Karpas-422 (cell line): ENCODE results near the gene RNASET2. TPM values are rescaled to one million over a fixed set of nuclear protein-coding genes. Genes with fewer than 3 reads are reported as not detected.
"Not testable (repeated sequence)": the region's sequence is repeated elsewhere in the genome, so short reads cannot be mapped to it uniquely, and the experiment has no call there.

Experiments
- DNase-seq: peaks from one replicate; pipeline ENCODE4 v3.0.0-alpha.2; 2015
- H2AFZ ChIP-seq: fragments of 200-600 bp; sonication (generic); 2 replicates; pipeline ENCODE4 v1.6.1; 2014; ENCODE audit warnings: antibody characterized with exemption, low read length, mixed read lengths
- H3K27ac ChIP-seq: fragments of 200-600 bp; sonication (generic); 2 replicates; pipeline ENCODE4 v1.5.1; 2014; ENCODE audit warnings: mild to moderate bottlenecking, low read length, moderate library complexity
- H3K27me3 ChIP-seq: fragments of 200-600 bp; sonication (generic); 2 replicates; pipeline ENCODE4 v1.6.1; 2014; ENCODE audit warnings: low read length, mixed read lengths
- H3K36me3 ChIP-seq: fragments of 200-600 bp; sonication (generic); 2 replicates; pipeline ENCODE4 v1.6.1; 2014; ENCODE audit warnings: low read length, mixed read lengths; ENCODE audit not compliant: insufficient read depth
- H3K4me1 ChIP-seq: fragments of 200-600 bp; sonication (generic); 2 replicates; pipeline ENCODE4 v1.6.1; 2014; ENCODE audit warnings: mild to moderate bottlenecking, low read length, mixed read lengths
- H3K4me2 ChIP-seq: fragments of 200-600 bp; sonication (generic); 2 replicates; pipeline ENCODE4 v1.6.1; 2014; ENCODE audit warnings: low read length, low read depth, mild to moderate bottlenecking; ENCODE audit not compliant: poor library complexity, severe bottlenecking
- H3K4me3 ChIP-seq: fragments of 200-600 bp; sonication (generic); 2 replicates; pipeline ENCODE4 v1.5.1; 2014; ENCODE audit warnings: mild to moderate bottlenecking, antibody characterized with exemption, low read length, mixed read lengths
- H3K79me2 ChIP-seq: fragments of 200-600 bp; sonication (generic); 2 replicates; pipeline ENCODE4 v1.6.1; 2014; ENCODE audit warnings: mild to moderate bottlenecking, low read length, mixed read lengths
- H3K9ac ChIP-seq: fragments of 200-600 bp; sonication (generic); 2 replicates; pipeline ENCODE4 v1.6.0; 2014; ENCODE audit warnings: low read length
- H3K9me2 ChIP-seq: fragments of 200-600 bp; sonication (generic), shearing (Covaris generic); replicated peaks from 2 replicates; pipeline ENCODE4 v1.6.0; 2014; ENCODE audit warnings: mild to moderate bottlenecking, low read length, moderate library complexity; ENCODE audit not compliant: insufficient read depth
- H3K9me3 ChIP-seq: fragments of 300-700, 200-600 bp; sonication (generic); 2 replicates; pipeline ENCODE4 v1.6.1; 2014; ENCODE audit warnings: low read length, mixed read lengths
- H4K20me1 ChIP-seq: fragments of 200-600 bp; sonication (generic); 2 replicates; pipeline ENCODE4 v1.6.1; 2014; ENCODE audit warnings: mild to moderate bottlenecking, antibody characterized with exemption, low read length, low read depth; ENCODE audit not compliant: insufficient read depth
- total RNA-seq: library from RNA; depleted of rRNA; stranded (reverse); fragments of >200 nt; shearing (Covaris generic); gene quantifications from 2 replicates; pipeline ENCODE4 v1.2.3, GENCODE V29; 2014; ENCODE audit warnings: low replicate concordance

Gene RNASET2
- total RNA-seq, 1 experiment from 2014 or later = 147 TPM

DNA sequence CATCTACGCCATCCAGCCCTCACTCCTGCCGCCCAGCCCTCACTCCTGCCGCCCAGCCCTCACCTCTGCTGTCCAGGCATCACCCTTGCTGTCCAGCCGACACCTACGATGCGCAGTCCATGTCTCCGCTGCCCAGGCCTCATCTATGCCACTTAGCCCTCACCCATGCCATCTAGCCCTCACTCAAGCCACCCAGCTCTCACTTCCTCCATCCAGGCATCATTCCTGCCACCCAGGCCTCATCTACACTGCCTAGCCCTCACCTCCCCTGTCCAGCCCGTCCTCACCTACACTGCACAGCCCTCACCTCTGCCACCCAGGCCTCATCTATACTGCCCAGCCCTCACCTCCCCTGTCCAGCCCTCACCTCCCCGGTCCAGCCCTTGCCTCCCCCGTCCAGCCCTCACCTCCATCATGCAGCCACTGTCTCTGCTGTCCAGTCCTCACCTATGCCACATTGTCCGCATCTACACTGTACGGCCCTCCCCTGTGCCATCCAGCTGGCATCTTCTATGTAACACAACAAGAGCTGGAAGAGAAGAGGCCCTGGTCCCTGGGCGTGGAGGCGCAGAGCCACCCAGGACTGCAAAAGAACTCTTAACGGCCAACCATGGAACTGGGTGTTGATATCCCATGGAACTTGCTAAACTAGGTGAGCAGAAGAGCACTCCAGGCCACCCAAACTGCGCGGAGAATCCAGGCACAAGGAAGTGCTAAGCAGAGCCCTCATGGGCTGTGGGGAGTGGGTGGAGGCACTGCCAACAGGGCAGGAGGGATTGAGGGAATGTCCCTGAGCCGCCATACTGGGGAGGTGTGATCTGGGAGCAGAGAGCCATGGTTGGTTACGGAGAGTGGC is 31.0 kb downstream of the RNASET2 start:
- no peaks in the 10 kb centered on the region for H3K27me3 ChIP-seq
- DNase-seq = no peak
- H3K27ac ChIP-seq = no peak overlapping the region
- H3K79me2 ChIP-seq = no peaks in the 10 kb centered on the region
- H3K4me1 ChIP-seq = no peaks in the 10 kb centered on the region
- no peak overlapping the region for H3K4me2 ChIP-seq
- H4K20me1 ChIP-seq = no peaks in the 10 kb centered on the region; the same call in 1 of the 2 replicates
- no peak overlapping the region for H2AFZ ChIP-seq
- no peaks in the 10 kb centered on the region for H3K9me2 ChIP-seq
- H3K4me3 ChIP-seq = no peak overlapping the region
- no peak overlapping the region for H3K9ac ChIP-seq
- H3K36me3 ChIP-seq = no peaks in the 10 kb centered on the region
- no peaks in the 10 kb centered on the region for H3K9me3 ChIP-seq

DNA sequence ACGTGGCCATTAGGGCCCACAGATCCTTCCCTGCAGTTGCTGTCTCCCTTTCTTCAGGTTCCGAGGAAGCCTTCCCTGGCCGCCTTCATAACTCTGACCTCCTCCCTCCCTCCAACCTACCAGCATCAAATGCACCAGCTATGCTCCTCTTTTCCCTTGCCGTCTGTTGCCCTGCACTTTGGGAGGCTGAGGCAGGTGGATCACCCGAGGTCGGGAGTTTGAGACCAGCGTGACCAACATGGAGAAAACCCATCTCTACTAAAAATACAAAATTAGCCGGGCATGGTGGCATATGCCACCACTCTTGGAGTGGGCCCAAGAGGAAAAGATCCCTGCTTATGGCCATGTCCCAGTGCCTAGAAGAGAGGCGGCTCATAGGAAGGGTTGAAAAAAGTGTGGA is 31.8 kb downstream of the RNASET2 start:
- no peaks in the 10 kb centered on the region for H3K4me1 ChIP-seq

DNA sequence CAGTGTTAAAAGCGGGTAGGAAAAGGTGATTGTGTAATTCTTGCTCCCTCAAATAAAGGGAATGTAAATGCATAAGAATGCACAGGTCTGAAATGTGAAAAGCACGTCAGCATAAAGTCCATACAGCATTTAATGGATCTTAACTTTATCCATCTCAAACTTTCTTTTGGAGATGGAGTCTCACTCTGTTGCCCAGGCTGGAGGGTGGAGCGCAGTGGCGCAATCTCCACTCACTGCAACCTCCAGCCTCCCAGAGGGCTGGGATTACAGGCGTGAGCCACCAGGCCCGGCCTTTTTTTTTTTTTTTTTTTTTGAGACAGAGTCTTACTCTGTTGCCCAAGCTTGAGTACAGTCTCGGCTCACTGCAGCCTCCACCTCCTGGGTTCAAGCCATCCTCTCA is 33.4 kb downstream of the RNASET2 start:
- no peak for DNase-seq
- no peak overlapping the region for H3K27ac ChIP-seq
- no peaks in the 10 kb centered on the region for H3K9me3 ChIP-seq
- H2AFZ ChIP-seq = no peak overlapping the region
- H3K27me3 ChIP-seq = no peaks in the 10 kb centered on the region
- H4K20me1 ChIP-seq = no peaks in the 10 kb centered on the region
- no peaks in the 10 kb centered on the region for H3K36me3 ChIP-seq
- no peak overlapping the region for H3K9ac ChIP-seq
- no peaks in the 10 kb centered on the region for H3K9me2 ChIP-seq
- no peak overlapping the region for H3K4me3 ChIP-seq
- H3K79me2 ChIP-seq = no peaks in the 10 kb centered on the region
- H3K4me1 ChIP-seq = no peaks in the 10 kb centered on the region
- H3K4me2 ChIP-seq = no peak overlapping the region

More for the DNA sequence above, 31.8 kb downstream of the RNASET2 start:
- no peak for DNase-seq
- H3K4me2 ChIP-seq = no peak overlapping the region
- H3K27me3 ChIP-seq = no peaks in the 10 kb centered on the region
- H4K20me1 ChIP-seq = no peaks in the 10 kb centered on the region
- H3K9me3 ChIP-seq = no peaks in the 10 kb centered on the region
- H3K4me3 ChIP-seq = no peak overlapping the region
- no peaks in the 10 kb centered on the region for H3K36me3 ChIP-seq
- H2AFZ ChIP-seq = no peak overlapping the region
- no peaks in the 10 kb centered on the region for H3K9me2 ChIP-seq
- H3K9ac ChIP-seq = no peak overlapping the region
- no peaks in the 10 kb centered on the region for H3K79me2 ChIP-seq
- no peak overlapping the region for H3K27ac ChIP-seq

DNA sequence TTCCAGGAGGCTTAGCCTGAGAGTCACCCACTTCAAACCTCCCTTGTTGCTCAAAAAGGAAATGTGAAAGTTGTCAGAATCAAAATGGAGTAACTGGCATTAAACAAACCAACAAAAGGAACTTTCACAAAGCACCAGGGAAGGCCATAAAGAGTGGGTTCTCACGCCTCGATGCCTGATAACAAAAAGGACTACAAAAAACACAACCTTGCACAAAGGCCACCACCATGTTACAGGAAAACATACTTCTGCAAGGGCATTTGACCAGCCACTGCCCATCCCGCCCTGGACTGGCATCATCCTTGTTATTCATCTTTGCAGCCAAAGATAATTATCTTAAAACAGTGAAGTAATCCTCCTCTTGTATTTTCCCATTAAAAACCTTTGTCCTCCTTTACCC is 34.8 kb downstream of the RNASET2 start:
- H3K9me2 ChIP-seq = no peaks in the 10 kb centered on the region
- H2AFZ ChIP-seq = no peak overlapping the region
- no peaks in the 10 kb centered on the region for H4K20me1 ChIP-seq
- no peaks in the 10 kb centered on the region for H3K9me3 ChIP-seq
- DNase-seq = no peak
- H3K27me3 ChIP-seq = no peaks in the 10 kb centered on the region
- no peak overlapping the region for H3K9ac ChIP-seq
- H3K36me3 ChIP-seq = no peaks in the 10 kb centered on the region
- H3K27ac ChIP-seq = no peak overlapping the region
- no peaks in the 10 kb centered on the region for H3K4me1 ChIP-seq
- no peak overlapping the region for H3K4me3 ChIP-seq
- H3K4me2 ChIP-seq = no peak overlapping the region
- no peaks in the 10 kb centered on the region for H3K79me2 ChIP-seq

DNA sequence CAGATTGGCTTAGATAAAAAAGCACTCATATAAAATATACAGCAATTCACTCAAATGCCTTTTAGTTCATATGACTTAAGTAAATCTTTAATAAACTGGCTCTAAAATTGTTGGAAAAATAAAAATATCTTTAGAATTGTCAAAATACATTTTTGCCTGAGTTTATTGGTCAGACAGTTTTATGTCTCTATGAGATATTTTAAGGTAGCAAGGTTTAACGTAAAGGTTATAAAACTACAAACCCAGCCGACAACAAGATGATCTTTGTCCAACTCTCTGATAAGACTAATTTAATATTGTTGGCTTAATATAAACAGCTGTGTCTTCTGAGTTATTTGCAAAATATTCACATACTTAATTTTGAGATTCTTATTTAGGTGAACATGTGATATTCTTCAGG is 39.5 kb downstream of the RNASET2 start:
- no peak overlapping the region for H3K9ac ChIP-seq
- H3K4me2 ChIP-seq = no peak overlapping the region
- H3K79me2 ChIP-seq = no peaks in the 10 kb centered on the region
- H3K4me1 ChIP-seq = no peaks in the 10 kb centered on the region
- H4K20me1 ChIP-seq = no peaks in the 10 kb centered on the region
- no peak overlapping the region for H3K4me3 ChIP-seq
- H3K27ac ChIP-seq = no peak overlapping the region
- no peaks in the 10 kb centered on the region for H3K9me3 ChIP-seq
- no peaks in the 10 kb centered on the region for H3K27me3 ChIP-seq
- H2AFZ ChIP-seq = no peak overlapping the region
- no peak for DNase-seq
- no peaks in the 10 kb centered on the region for H3K9me2 ChIP-seq
- no peaks in the 10 kb centered on the region for H3K36me3 ChIP-seq

DNA sequence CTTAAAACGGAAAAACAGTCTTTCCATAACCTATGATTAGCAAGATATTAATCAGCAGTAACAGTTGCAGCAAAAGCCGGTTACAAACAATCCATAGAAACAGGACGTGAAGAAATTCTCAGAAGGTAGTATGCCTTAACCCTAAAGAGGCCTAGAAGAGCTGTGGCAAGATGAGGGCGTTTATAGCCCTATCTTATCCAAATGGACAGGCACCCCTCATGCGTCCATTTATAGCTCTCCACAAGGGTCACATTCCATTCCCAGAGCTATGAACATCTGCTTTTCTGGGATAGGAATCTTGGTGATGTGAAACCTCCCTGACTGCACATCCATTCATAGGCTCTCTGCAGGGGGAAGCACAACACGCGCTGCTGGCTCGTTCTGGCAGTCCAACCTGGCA is 40.9 kb downstream of the RNASET2 start:
- not testable (repeated sequence) for H3K27me3 ChIP-seq, DNase-seq, H3K36me3 ChIP-seq, H3K27ac ChIP-seq, H3K4me3 ChIP-seq, H3K4me1 ChIP-seq, H3K9me2 ChIP-seq, H3K4me2 ChIP-seq, H4K20me1 ChIP-seq, H3K9ac ChIP-seq, H2AFZ ChIP-seq, H3K79me2 ChIP-seq, H3K9me3 ChIP-seq

DNA sequence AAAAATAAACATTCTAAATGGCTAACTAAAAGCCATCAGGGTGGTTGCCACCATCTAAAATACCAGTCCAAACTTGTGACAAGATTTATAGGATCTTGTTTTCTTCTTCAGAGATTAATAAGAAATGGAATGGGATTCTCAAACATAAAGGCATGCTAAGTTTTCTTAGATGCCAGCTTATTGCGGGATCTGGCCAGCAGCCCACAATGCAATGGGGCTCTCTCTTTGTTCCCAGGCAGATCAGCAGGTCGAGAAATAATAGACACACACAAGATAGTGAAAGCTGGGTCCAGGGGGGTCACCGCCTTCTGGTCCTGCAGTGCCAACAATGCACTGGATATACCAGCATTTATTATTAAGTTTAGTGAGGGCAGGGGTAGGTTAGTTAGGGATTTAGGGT is 41.4 kb downstream of the RNASET2 start:
- not testable (repeated sequence) for H3K9ac ChIP-seq, H3K79me2 ChIP-seq, H3K27me3 ChIP-seq, DNase-seq, H2AFZ ChIP-seq, H3K4me2 ChIP-seq, H3K4me1 ChIP-seq, H3K36me3 ChIP-seq, H4K20me1 ChIP-seq, H3K9me2 ChIP-seq, H3K27ac ChIP-seq, H3K9me3 ChIP-seq, H3K4me3 ChIP-seq

DNA sequence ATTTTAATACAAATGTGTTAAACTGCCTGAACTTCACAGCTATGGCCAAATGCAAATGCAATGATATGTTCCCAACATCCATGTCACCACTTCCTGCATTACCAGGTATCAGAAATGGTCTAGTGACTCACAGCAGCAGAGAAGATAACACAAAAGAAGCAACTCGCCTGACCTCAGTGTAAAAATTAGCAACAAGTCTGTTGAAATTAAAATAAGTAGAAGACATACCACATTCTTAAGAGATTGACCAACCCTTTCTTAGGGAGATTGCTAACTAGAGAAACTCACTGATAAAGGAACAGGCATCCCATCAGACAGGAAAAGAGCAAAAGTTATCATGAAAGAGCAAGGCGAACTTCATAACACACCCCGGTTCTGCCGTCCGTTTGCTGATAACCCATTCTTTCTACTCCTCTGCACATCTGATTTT is 45.1 kb downstream of the RNASET2 start:
- Histone ChIP-seq H3K79me2 (no peaks in the 10 kb centered on the region), H3K9me3 (no peaks in the 10 kb centered on the region), H2AFZ (no peak overlapping the region), H3K4me2 (no peak overlapping the region), H3K4me1 (peaks cover 6% of the 10 kb centered on the region), H3K27ac (no peak overlapping the region), H3K9ac (no peak overlapping the region), H3K4me3 (no peak overlapping the region), H4K20me1 (no peaks in the 10 kb centered on the region), H3K27me3 (no peaks in the 10 kb centered on the region), H3K36me3 (no peaks in the 10 kb centered on the region), H3K9me2 (no peaks in the 10 kb centered on the region)
- no peak for DNase-seq
